Cardiac fibroblast (primary cell): Measurements from ENCODE around the gene TBX18.

Experiments used
- DNase-seq, 2 donors: peaks; one replicate each; pipeline versions ENCODE4 v3.0.0 to v3.0.0-alpha.2; 2010; ENCODE audit warnings: low read depth in 2 of 2
- H3K4me3 ChIP-seq, 2 donors: replicated peaks in 1 of 2; 1 replicate in 1 of 2; 2 replicates in 1 of 2; pipeline ENCODE4 v1.5.1; 2011; ENCODE audit warnings: low read depth in 2 of 2, low read length in 2 of 2, mild to moderate bottlenecking in 2 of 2, moderate library complexity in 1 of 2
- CTCF ChIP-seq: IDR thresholded peaks from one replicate; pipeline ENCODE4 v1.5.1; 2011; ENCODE audit warnings: low read depth, mild to moderate bottlenecking, low read length, inconsistent platforms

The TBX18 gene

DNA sequence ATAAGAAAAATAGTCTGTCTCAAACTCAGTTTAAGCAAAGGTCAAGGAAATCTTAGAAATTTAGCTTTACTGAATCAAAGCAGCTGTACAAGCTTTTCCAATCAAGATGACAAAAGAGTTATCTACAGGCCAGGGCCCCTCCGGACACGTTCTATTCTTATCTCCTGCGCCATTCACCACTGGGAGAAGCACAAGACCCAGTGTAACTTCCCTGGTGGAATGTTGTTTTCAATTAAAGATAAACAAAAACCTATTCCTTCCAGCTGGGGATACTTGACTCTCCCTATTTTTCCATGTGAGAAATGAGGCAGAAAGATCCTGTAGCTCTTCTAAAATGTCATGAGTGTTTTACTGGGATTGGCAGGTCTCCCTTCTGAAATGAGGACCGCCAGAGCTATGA lies 123.3 kb downstream of the TBX18 start:
- DNase-seq = peak in 1 of 2 donors; percentile 62
- H3K4me3 ChIP-seq = no peak overlapping the region
- TF ChIP-seq CTCF = no peak

- H3K4me3 ChIP-seq = no peak overlapping the region
- no peak for DNase-seq
- no peak for TF ChIP-seq CTCF
Observed at GRCh38 chr6:84639396-84639795, 125.0 kb downstream of the TBX18 start.

GRCh38 chr6:84638286-84638685 lies 126.1 kb downstream of the TBX18 start:
- DNase-seq = no peak
- no peak for TF ChIP-seq CTCF
- no peak overlapping the region for H3K4me3 ChIP-seq
